ENCODE data around the gene ACTG2.

- TF ChIP-seq GABPA (IDR thresholded peaks at IDR 0.05 in 1 of 2, conservative IDR thresholded peaks at IDR 0.05 in 1 of 2), result no peak
- no peak for TF ChIP-seq CTCF (IDR thresholded peaks at IDR 0.05; ENCODE audit: low read depth, low read length, missing input control)
- no peak for TF ChIP-seq EGR1 (IDR thresholded peaks at IDR 0.05; ENCODE audit: low read depth in 2 of 2)
- no peak for TF ChIP-seq TAF1 (conservative IDR thresholded peaks at IDR 0.05)
- TF ChIP-seq RAD21 (IDR thresholded peaks at IDR 0.05), result no peak
- no peak for TF ChIP-seq RXRA (IDR thresholded peaks at IDR 0.05)
- TF ChIP-seq MAX (IDR thresholded peaks at IDR 0.05), result no peak
- TF ChIP-seq ATF3 (IDR thresholded peaks at IDR 0.05), result no peak
Measured at GRCh38 chr2:73885406-73885805, 7.4 kb upstream of the ACTG2 start.
